HepG2 (cell line): ENCODE measurements around the gene EFCAB11. TPM values are rescaled to one million over a fixed set of nuclear protein-coding genes. Genes with fewer than 3 reads are reported as not detected.

Experiments used
- AKAP8 ChIP-seq: sonication (generic); formaldehyde crosslinking; IDR thresholded peaks from 2 replicates; pipeline ENCODE4 v1.5.1; 2020; ENCODE audit warnings: mild to moderate bottlenecking, missing genetic modification reagents
- ARID3A ChIP-seq: IDR thresholded peaks from 2 replicates; pipeline ENCODE4 v1.6.1; 2012; ENCODE audit warnings: low read depth, low read length, improper control_type of control experiment
- ARNT ChIP-seq: fragments of 450-650 bp; IDR thresholded peaks from 2 replicates; pipeline ENCODE4 v1.6.1; 2017
- CREBL2 ChIP-seq: sonication (generic); formaldehyde crosslinking; IDR thresholded peaks from 2 replicates; pipeline ENCODE4 v1.8.1; 2023; ENCODE audit warnings: missing genetic modification reagents, mild to moderate bottlenecking, borderline replicate concordance
- FOXO4 ChIP-seq: sonication (generic); formaldehyde crosslinking; conservative IDR thresholded peaks from 2 replicates; pipeline ENCODE4 v1.8.1; 2023; ENCODE audit warnings: missing genetic modification reagents
- HMGXB4 ChIP-seq, 2 experiments: sonication (generic) in 1 of 2; formaldehyde crosslinking in 1 of 2; IDR thresholded peaks; 2 replicates each; pipeline versions ENCODE4 v1.4.0 to v1.6.1; 2018 to 2020; ENCODE audit warnings: missing genetic modification reagents in 2 of 2, borderline replicate concordance in 1 of 2, low read depth in 1 of 2, mild to moderate bottlenecking in 1 of 2, missing biosample characterization in 1 of 2
- PAXIP1 ChIP-seq: sonication (generic); formaldehyde crosslinking; conservative IDR thresholded peaks from 2 replicates; pipeline ENCODE4 v1.4.0; 2020; ENCODE audit warnings: mild to moderate bottlenecking, missing genetic modification reagents, moderate library complexity
- TFDP1 ChIP-seq: IDR thresholded peaks from 2 replicates; pipeline ENCODE4 v1.6.1; 2016; ENCODE audit warnings: missing compliant biosample characterization, missing genetic modification reagents, borderline replicate concordance
- ZBTB38 ChIP-seq: sonication (generic); formaldehyde crosslinking; IDR thresholded peaks from 2 replicates; pipeline ENCODE4 v1.5.1; 2020; ENCODE audit warnings: mild to moderate bottlenecking, missing genetic modification reagents
- ZBTB7B ChIP-seq: sonication (generic); formaldehyde crosslinking; IDR thresholded peaks from 2 replicates; pipeline ENCODE4 v1.4.0; 2020; ENCODE audit warnings: missing genetic modification reagents
- ZMYM4 ChIP-seq: sonication (generic); formaldehyde crosslinking; IDR thresholded peaks from 2 replicates; pipeline ENCODE4 v1.8.1; 2023; ENCODE audit warnings: mild to moderate bottlenecking, missing genetic modification reagents
- ZNF253 ChIP-seq: sonication (generic); formaldehyde crosslinking; IDR thresholded peaks from 2 replicates; pipeline ENCODE4 v1.8.0; 2022; ENCODE audit warnings: mild to moderate bottlenecking, missing genetic modification reagents, borderline replicate concordance
- ZNF691 ChIP-seq: sonication (generic); formaldehyde crosslinking; IDR thresholded peaks from 2 replicates; pipeline ENCODE4 v1.4.0; 2020; ENCODE audit warnings: missing genetic modification reagents, low read depth, mild to moderate bottlenecking, borderline replicate concordance
- ZNF784 ChIP-seq: sonication (generic); formaldehyde crosslinking; IDR thresholded peaks from 2 replicates; pipeline ENCODE4 v1.5.1; 2020; ENCODE audit warnings: missing genetic modification reagents, mild to moderate bottlenecking, borderline replicate concordance
- polyA plus RNA-seq, 8 experiments: library from polyadenylated mRNA; depleted of rRNA in 3 of 8; stranded (reverse) in 7 of 8; unstranded in 1 of 8; fragments of >200 nt; fragmentation: Illumina TruSeq in 4 of 8; extraction: Trizol in 4 of 8; gene quantifications; 2 replicates each; pipeline versions ENCODE4 v1.2.1 to v1.2.3, GENCODE V29; 2011 to 2016; ENCODE audit warnings: low read depth in 4 of 8, missing spikeins in 1 of 8, mixed read lengths in 1 of 8; ENCODE audit not compliant: insufficient read depth in 1 of 8
- total RNA-seq, 5 experiments: library from RNA; depleted of rRNA; stranded (reverse); fragments of >200 nt; fragmentation: Illumina TruSeq; extraction: Trizol; gene quantifications; 2 replicates each; pipeline ENCODE4 v1.2.3, GENCODE V29; 2016; ENCODE audit warnings: low read depth in 1 of 5

The EFCAB11 gene
- total and polyA plus RNA-seq, 2 of the 13 experiments (the other 11 are each of a cell fraction or from before 2014, with no cell fraction given): 8.2 to 31.5 TPM

GRCh38 chr14:89911010-89911919 lies 43.3 kb downstream of the EFCAB11 start (continued):
- TF ChIP-seq ARID3A (peak; percentile 67), ZNF691 (CRISPR knock-in tag) (no peak), TFDP1 (CRISPR knock-in tag) (no peak), AKAP8 (CRISPR knock-in tag) (no peak), FOXO4 (0 out of 2 replicates have a peak, but pooled peaks have one; percentile 79), ARNT (no peak), HMGXB4 (CRISPR knock-in tag; IDR thresholded peaks at IDR 0.05; ENCODE audit: borderline replicate concordance in 1 of 2, low read depth in 1 of 2) (no peak), PAXIP1 (peak; percentile 95), ZNF253 (CRISPR knock-in tag) (no peak), ZNF784 (CRISPR knock-in tag) (no peak), ZBTB7B (CRISPR knock-in tag) (peak; percentile 39; the same call in 1 of the 2 replicates), ZBTB38 (CRISPR knock-in tag) (0 out of 2 replicates have a peak, but pooled peaks have one; percentile 33), ZMYM4 (CRISPR knock-in tag) (no peak), CREBL2 (CRISPR knock-in tag) (no peak)
